GM23248 (cell line): ENCODE data around the gene BTN1A1.

Experiments
- EZH2 ChIP-seq: fragments of 200-600 bp; sonication (generic); IDR thresholded peaks from 2 replicates; pipeline ENCODE4 v1.6.1; 2018; ENCODE audit warnings: antibody characterized with exemption, mild to moderate bottlenecking; ENCODE audit not compliant: insufficient read depth, poor library complexity, severe bottlenecking
- EZH2phosphoT487 ChIP-seq: fragments of 200-600 bp; sonication (generic); IDR thresholded peaks from 2 replicates; pipeline ENCODE4 v1.6.1; 2018; ENCODE audit warnings: antibody characterized with exemption, moderate library complexity, mild to moderate bottlenecking, low read depth; ENCODE audit not compliant: insufficient read depth

- TF ChIP-seq EZH2, result no peak
- TF ChIP-seq EZH2phosphoT487, result no peak
These were observed 1.4 kb downstream of the BTN1A1 start for GRCh38 chr6:26501482-26501986.
